HEK293T (cell line): ENCODE measurements around the gene C17orf100.

Source experiments
- ARNT ChIP-seq: fragments of 450-650 bp; IDR thresholded peaks from 2 replicates; pipeline ENCODE4 v1.6.1; 2017; ENCODE audit warnings: mild to moderate bottlenecking
- BHLHE40 ChIP-seq: fragments of 450-650 bp; IDR thresholded peaks from 2 replicates; pipeline ENCODE4 v1.6.1; 2016; ENCODE audit warnings: mild to moderate bottlenecking, moderate library complexity, borderline replicate concordance
- CTBP1 ChIP-seq: fragments of 450-650 bp; IDR thresholded peaks from 2 replicates; pipeline ENCODE4 v1.6.1; 2016; ENCODE audit warnings: borderline replicate concordance
- ELF4 ChIP-seq: fragments of 450-650 bp; IDR thresholded peaks from 2 replicates; pipeline ENCODE4 v1.6.1; 2017; ENCODE audit warnings: antibody characterized with exemption
- FOXK2 ChIP-seq: fragments of 450-650 bp; IDR thresholded peaks from 2 replicates; pipeline ENCODE4 v1.6.1; 2016; ENCODE audit warnings: mild to moderate bottlenecking
- FOXM1 ChIP-seq: fragments of 450-650 bp; IDR thresholded peaks from 2 replicates; pipeline ENCODE4 v1.6.1; 2017; ENCODE audit warnings: mild to moderate bottlenecking, borderline replicate concordance
- HDGF ChIP-seq: fragments of 450-650 bp; IDR thresholded peaks from 2 replicates; pipeline ENCODE4 v1.6.1; 2017; ENCODE audit warnings: antibody characterized with exemption, borderline replicate concordance
- L3MBTL2 ChIP-seq: fragments of 450-650 bp; conservative IDR thresholded peaks from 2 replicates; pipeline ENCODE4 v1.6.1; 2016; ENCODE audit warnings: mild to moderate bottlenecking
- LEF1 ChIP-seq: fragments of 450-650 bp; IDR thresholded peaks from 2 replicates; pipeline ENCODE4 v1.6.1; 2017; ENCODE audit warnings: mild to moderate bottlenecking, borderline replicate concordance
- NFRKB ChIP-seq: fragments of 450-650 bp; IDR thresholded peaks from 2 replicates; pipeline ENCODE4 v1.6.1; 2016; ENCODE audit warnings: mild to moderate bottlenecking, moderate library complexity
- SP1 ChIP-seq: fragments of 450-650 bp; IDR thresholded peaks from 2 replicates; pipeline ENCODE4 v1.6.1; 2017
- TARDBP ChIP-seq: fragments of 450-650 bp; IDR thresholded peaks from 2 replicates; pipeline ENCODE4 v1.6.1; 2016
- ZNF384 ChIP-seq: fragments of 450-650 bp; IDR thresholded peaks from 2 replicates; pipeline ENCODE4 v1.6.1; 2016

DNA sequence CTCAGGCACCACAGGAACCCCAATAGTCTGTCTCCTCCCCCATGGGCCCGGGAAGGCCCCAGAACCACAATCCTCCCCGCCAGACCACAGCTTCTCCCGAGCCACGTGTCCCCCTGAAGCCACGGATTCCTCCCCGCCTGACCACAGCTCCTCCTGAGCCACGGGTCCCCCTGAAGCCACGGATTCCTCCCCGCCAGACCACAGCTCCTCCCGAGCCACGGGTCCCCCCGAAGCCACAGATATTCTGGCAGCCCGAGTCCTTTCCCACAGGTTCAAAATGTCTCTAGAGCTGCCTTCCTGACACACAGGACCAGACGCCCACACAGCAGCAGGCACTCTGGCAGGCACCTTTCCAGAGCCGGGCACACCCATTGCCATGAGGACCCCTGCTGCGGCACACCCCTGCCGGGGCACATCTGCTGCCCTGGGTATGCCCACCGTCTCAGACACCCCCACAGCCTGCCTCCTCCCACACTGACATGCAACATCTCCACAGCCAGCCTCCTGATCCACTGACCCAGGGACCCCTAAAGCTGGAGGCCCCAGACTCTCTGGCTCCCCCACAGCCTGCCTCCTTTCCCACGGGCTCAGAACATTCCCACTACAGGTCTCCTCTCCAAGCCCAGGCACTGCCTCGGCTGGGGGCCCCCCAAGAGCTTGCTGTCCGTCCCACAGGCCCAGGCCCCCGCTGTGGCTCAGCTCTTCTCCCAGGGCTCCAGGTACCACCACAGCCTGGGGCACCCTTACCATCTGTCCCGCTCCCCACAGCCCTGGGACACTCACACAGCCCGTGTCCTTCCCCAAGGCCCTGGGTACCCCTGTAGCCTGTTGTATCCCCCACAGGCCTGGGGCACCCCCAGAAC lies 13.3 kb upstream of the C17orf100 start:
- TF ChIP-seq HDGF: no peak
- TF ChIP-seq SP1: no peak
- TF ChIP-seq ZNF384: no peak
- TF ChIP-seq CTBP1: no peak
- TF ChIP-seq NFRKB: no peak
- TF ChIP-seq FOXM1: no peak
- no peak for TF ChIP-seq FOXK2
- TF ChIP-seq BHLHE40: no peak
- no peak for TF ChIP-seq TARDBP
- TF ChIP-seq LEF1: no peak
- TF ChIP-seq ELF4: no peak
- no peak for TF ChIP-seq L3MBTL2
- TF ChIP-seq ARNT: no peak
